DOHH2 (cell line): ENCODE data around the gene LRRC4B.

Experiments used
- H3F3A ChIP-seq: fragments of 200-600 bp; sonication (generic), shearing (Covaris generic); 2 replicates; pipeline ENCODE4 v1.6.0; 2016; ENCODE audit warnings: antibody characterized with exemption, mild to moderate bottlenecking; ENCODE audit not compliant: control insufficient read depth, insufficient read depth
- H3K27ac ChIP-seq: fragments of 200-600 bp; sonication (generic); 2 replicates; pipeline ENCODE4 v1.5.1; 2014; ENCODE audit warnings: low read depth, mild to moderate bottlenecking, low read length, moderate library complexity
- H3K27me3 ChIP-seq: fragments of 200-600 bp; sonication (generic); 2 replicates; pipeline ENCODE4 v1.6.1; 2014; ENCODE audit warnings: mild to moderate bottlenecking, low read length, mixed read lengths; ENCODE audit not compliant: control insufficient read depth
- H3K36me3 ChIP-seq: fragments of 200-600 bp; sonication (generic); 2 replicates; pipeline ENCODE4 v1.6.1; 2014; ENCODE audit warnings: mild to moderate bottlenecking, low read length, moderate library complexity, mixed read lengths; ENCODE audit not compliant: control insufficient read depth
- H3K4me1 ChIP-seq: fragments of 200-600 bp; sonication (generic); 2 replicates; pipeline ENCODE4 v1.6.1; 2014; ENCODE audit warnings: mild to moderate bottlenecking, low read length, mixed read lengths; ENCODE audit not compliant: control insufficient read depth
- H3K4me2 ChIP-seq: fragments of 200-600 bp; sonication (generic); 2 replicates; pipeline ENCODE4 v1.6.0; 2014; ENCODE audit warnings: mild to moderate bottlenecking, low read length, moderate library complexity
- H3K4me3 ChIP-seq: fragments of 200-600 bp; sonication (generic); 2 replicates; pipeline ENCODE4 v1.5.1; 2014; ENCODE audit warnings: mild to moderate bottlenecking, low read length, mixed read lengths
- H3K79me2 ChIP-seq: fragments of 200-600 bp; sonication (generic); 2 replicates; pipeline ENCODE4 v1.6.1; 2014; ENCODE audit warnings: mild to moderate bottlenecking, low read length, mixed read lengths; ENCODE audit not compliant: control insufficient read depth
- H3K9me2 ChIP-seq: fragments of 200-600 bp; sonication (generic); replicated peaks from 2 replicates; pipeline ENCODE4 v1.6.1; 2014; ENCODE audit warnings: mild to moderate bottlenecking, low read length, mixed read lengths; ENCODE audit not compliant: control insufficient read depth
- H3K9me3 ChIP-seq: fragments of 200-600 bp; sonication (generic); 2 replicates; pipeline ENCODE4 v1.6.1; 2014; ENCODE audit warnings: antibody characterized with exemption, low read length, mixed read lengths; ENCODE audit not compliant: control insufficient read depth, insufficient read depth
- H4K20me1 ChIP-seq: fragments of 200-600 bp; sonication (generic); 2 replicates; pipeline ENCODE4 v1.6.0; 2014; ENCODE audit warnings: low read depth, mild to moderate bottlenecking, antibody characterized with exemption, low read length, moderate library complexity; ENCODE audit not compliant: control insufficient read depth, insufficient read depth
- EZH2phosphoT487 ChIP-seq: fragments of 200-600 bp; sonication (generic); IDR thresholded peaks from 2 replicates; pipeline ENCODE4 v1.6.1; 2017; ENCODE audit warnings: borderline replicate concordance, mild to moderate bottlenecking, antibody characterized with exemption, low read length, moderate library complexity, mixed read lengths
- TF ChIP-seq, protein P1 (sequence below): fragments of 200-600 bp; sonication (generic); IDR thresholded peaks from one replicate; pipeline ENCODE4 v1.5.1; 2014; ENCODE audit warnings: antibody characterized with exemption, mild to moderate bottlenecking, low read depth, low read length; ENCODE audit not compliant: poor library complexity, severe bottlenecking

The LRRC4B gene

DNA sequence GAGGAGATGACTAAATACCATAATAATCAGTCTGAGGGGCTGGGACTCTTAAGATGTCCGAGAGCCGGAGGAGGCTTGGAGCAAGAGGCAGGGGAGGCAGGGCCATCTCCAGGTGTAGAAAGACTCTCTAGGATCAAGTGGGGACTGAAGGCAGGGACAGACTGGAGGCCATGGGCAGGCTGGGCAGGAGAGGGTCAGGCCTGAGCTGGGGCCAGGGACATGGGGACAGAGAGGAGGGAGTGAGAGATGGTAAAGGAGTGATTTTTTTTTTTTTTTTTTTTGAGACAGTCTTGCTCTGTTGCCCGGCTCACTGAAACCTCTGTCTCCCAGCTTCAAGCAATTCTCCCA, 59.4 kb downstream of the LRRC4B start:
- Histone ChIP-seq H3K4me3 (no peak overlapping the region), H3K79me2 (peaks cover 3% of the 10 kb centered on the region; the same call in 1 of the 2 replicates), H3K27ac (no peak overlapping the region), H3K9me3 (no peaks in the 10 kb centered on the region), H3K9me2 (no peaks in the 10 kb centered on the region), H3K36me3 (no peaks in the 10 kb centered on the region), H3K4me1 (peaks cover 14% of the 10 kb centered on the region), H3K27me3 (no peaks in the 10 kb centered on the region), H4K20me1 (no peaks in the 10 kb centered on the region), H3K4me2 (no peak overlapping the region), H3F3A (no peaks in the 10 kb centered on the region)
- no peak for TF ChIP-seq EZH2phosphoT487
- TF ChIP-seq, protein P1, sequence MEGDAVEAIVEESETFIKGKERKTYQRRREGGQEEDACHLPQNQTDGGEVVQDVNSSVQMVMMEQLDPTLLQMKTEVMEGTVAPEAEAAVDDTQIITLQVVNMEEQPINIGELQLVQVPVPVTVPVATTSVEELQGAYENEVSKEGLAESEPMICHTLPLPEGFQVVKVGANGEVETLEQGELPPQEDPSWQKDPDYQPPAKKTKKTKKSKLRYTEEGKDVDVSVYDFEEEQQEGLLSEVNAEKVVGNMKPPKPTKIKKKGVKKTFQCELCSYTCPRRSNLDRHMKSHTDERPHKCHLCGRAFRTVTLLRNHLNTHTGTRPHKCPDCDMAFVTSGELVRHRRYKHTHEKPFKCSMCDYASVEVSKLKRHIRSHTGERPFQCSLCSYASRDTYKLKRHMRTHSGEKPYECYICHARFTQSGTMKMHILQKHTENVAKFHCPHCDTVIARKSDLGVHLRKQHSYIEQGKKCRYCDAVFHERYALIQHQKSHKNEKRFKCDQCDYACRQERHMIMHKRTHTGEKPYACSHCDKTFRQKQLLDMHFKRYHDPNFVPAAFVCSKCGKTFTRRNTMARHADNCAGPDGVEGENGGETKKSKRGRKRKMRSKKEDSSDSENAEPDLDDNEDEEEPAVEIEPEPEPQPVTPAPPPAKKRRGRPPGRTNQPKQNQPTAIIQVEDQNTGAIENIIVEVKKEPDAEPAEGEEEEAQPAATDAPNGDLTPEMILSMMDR: no peak

DNA sequence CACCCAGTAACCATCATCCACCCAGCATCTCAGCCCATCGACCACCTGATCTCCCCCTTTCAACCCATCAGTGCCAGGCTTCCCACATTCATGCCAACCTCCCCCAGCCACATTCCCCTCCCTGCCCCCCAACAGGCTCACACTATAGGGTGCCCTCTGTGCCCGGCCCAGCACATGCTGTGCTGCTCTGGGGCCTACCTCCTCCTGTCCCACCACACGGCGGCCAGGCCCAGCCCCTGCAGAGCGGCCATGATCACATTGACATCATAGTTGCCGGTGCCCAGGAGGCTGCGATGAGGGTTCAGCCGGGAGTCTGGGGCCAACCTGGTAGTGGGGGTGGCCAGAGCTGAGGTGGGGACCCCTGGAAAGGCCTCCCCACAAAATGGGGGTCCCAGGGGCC, 60.9 kb downstream of the LRRC4B start:
- H3K36me3 ChIP-seq: no peaks in the 10 kb centered on the region
- H3K4me3 ChIP-seq: no peak overlapping the region
- no peak for TF ChIP-seq EZH2phosphoT487
- H3K9me2 ChIP-seq: no peaks in the 10 kb centered on the region
- no peak overlapping the region for H3K27ac ChIP-seq
- no peaks in the 10 kb centered on the region for H3F3A ChIP-seq
- no peaks in the 10 kb centered on the region for H4K20me1 ChIP-seq
- H3K4me1 ChIP-seq: peaks cover 14% of the 10 kb centered on the region
- no peaks in the 10 kb centered on the region for H3K9me3 ChIP-seq
- no peak overlapping the region for H3K4me2 ChIP-seq
- peaks cover 3% of the 10 kb centered on the region; the same call in 1 of the 2 replicates for H3K79me2 ChIP-seq
- no peaks in the 10 kb centered on the region for H3K27me3 ChIP-seq

DNA sequence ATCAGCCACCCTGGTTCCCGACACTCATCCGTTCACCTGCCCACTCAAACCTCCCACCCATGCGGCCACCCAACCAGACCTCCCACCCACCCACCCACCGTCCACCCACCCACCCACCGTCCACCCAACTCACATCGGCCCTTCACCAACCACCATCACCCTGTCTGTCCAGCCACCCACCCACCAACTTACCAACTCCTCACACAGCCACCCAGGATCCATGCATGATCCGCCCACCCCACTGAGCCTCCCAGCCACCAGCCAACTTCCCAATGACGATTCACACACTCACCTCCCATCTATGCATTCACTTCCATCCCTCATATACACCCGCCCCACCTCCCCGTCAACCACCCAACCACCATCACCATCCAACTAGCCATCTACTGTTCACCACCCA, 61.5 kb downstream of the LRRC4B start:
- H3K9me3 ChIP-seq: no peaks in the 10 kb centered on the region
- no peaks in the 10 kb centered on the region for H3K27me3 ChIP-seq
- H4K20me1 ChIP-seq: no peaks in the 10 kb centered on the region
- no peak overlapping the region for H3K27ac ChIP-seq
- H3K4me3 ChIP-seq: no peak overlapping the region
- no peaks in the 10 kb centered on the region for H3K36me3 ChIP-seq
- TF ChIP-seq, protein P1: no peak
- no peak for TF ChIP-seq EZH2phosphoT487
- H3K4me2 ChIP-seq: no peak overlapping the region
- peaks cover 3% of the 10 kb centered on the region; the same call in 1 of the 2 replicates for H3K79me2 ChIP-seq
- no peaks in the 10 kb centered on the region for H3K9me2 ChIP-seq
- H3F3A ChIP-seq: no peaks in the 10 kb centered on the region
- peaks cover 9% of the 10 kb centered on the region for H3K4me1 ChIP-seq

- Histone ChIP-seq H3K27me3 (no peaks in the 10 kb centered on the region), H3K4me3 (no peak overlapping the region), H3K4me1 (peaks cover 7% of the 10 kb centered on the region), H3K36me3 (no peaks in the 10 kb centered on the region), H4K20me1 (no peaks in the 10 kb centered on the region), H3K27ac (no peak overlapping the region), H3K4me2 (no peak overlapping the region), H3K79me2 (peaks cover 3% of the 10 kb centered on the region; the same call in 1 of the 2 replicates), H3K9me2 (no peaks in the 10 kb centered on the region), H3F3A (no peaks in the 10 kb centered on the region), H3K9me3 (no peaks in the 10 kb centered on the region)
- TF ChIP-seq, protein P1: no peak
- no peak for TF ChIP-seq EZH2phosphoT487
Measured at GRCh38 chr19:50505856-50506611, 62.2 kb downstream of the LRRC4B start.
